ENCODE results near the gene PTPRR.

GRCh38 chr12:70748809-70749208, 171.7 kb downstream of the PTPRR start:
- TF ChIP-seq, protein P1, sequence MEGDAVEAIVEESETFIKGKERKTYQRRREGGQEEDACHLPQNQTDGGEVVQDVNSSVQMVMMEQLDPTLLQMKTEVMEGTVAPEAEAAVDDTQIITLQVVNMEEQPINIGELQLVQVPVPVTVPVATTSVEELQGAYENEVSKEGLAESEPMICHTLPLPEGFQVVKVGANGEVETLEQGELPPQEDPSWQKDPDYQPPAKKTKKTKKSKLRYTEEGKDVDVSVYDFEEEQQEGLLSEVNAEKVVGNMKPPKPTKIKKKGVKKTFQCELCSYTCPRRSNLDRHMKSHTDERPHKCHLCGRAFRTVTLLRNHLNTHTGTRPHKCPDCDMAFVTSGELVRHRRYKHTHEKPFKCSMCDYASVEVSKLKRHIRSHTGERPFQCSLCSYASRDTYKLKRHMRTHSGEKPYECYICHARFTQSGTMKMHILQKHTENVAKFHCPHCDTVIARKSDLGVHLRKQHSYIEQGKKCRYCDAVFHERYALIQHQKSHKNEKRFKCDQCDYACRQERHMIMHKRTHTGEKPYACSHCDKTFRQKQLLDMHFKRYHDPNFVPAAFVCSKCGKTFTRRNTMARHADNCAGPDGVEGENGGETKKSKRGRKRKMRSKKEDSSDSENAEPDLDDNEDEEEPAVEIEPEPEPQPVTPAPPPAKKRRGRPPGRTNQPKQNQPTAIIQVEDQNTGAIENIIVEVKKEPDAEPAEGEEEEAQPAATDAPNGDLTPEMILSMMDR (IDR thresholded peaks at IDR 0.05), result no peak
- TF ChIP-seq POLR2A (IDR thresholded peaks at IDR 0.05), result no peak

All from esophagus squamous epithelium (tissue), 4 donors.